Colonic mucosa (tissue), 4 donors: ENCODE results near the gene C1QTNF8. TPM values are rescaled to one million over a fixed set of nuclear protein-coding genes. Genes with fewer than 3 reads are reported as not detected.

Source experiments
- DNase-seq: peaks from one replicate; pipeline ENCODE4 v3.0.0-alpha.2; 2020
- H3K27ac ChIP-seq: fragments of 200-600 bp; one replicate; pipeline ENCODE4 v1.8.0; 2021
- H3K27me3 ChIP-seq: fragments of 200-600 bp; one replicate; pipeline ENCODE4 v1.8.0; 2021
- H3K36me3 ChIP-seq: fragments of 200-600 bp; one replicate; pipeline ENCODE4 v1.8.0; 2021
- H3K4me1 ChIP-seq: fragments of 200-600 bp; one replicate; pipeline ENCODE4 v1.8.0; 2021; ENCODE audit warnings: mild to moderate bottlenecking
- H3K4me3 ChIP-seq: fragments of 200-600 bp; one replicate; pipeline ENCODE4 v1.8.0; 2021
- H3K9ac ChIP-seq, 2 donors: one replicate each; pipeline ENCODE4 v1.7.0; 2013; ENCODE audit warnings: control low read depth in 2 of 2, low read depth in 2 of 2, low read length in 2 of 2
- H3K9me3 ChIP-seq: fragments of 200-600 bp; one replicate; pipeline ENCODE4 v1.8.0; 2021
- intact Hi-C: fragments of 100-400 bp; cut with DNase I; formaldehyde crosslinking; loops from one replicate; pipeline ENCODE4 v1.14.1; 2022
- total RNA-seq, 2 donors: library from RNA; stranded (reverse); fragmentation: NEBNext Ultra II Directional in 1 of 2; extraction: Animal tissue kit (Norgen Biotek cat#: 25700) in 1 of 2; gene quantifications; one replicate each; pipeline ENCODE4 v1.2.1, GENCODE V29; 2021
- TF ChIP-seq, protein P1 (sequence below): fragments of 200-600 bp; IDR thresholded peaks from one replicate; pipeline ENCODE4 v1.8.0; 2022; ENCODE audit warnings: antibody characterized with exemption, mild to moderate bottlenecking
- donor health status: healthy.
- donor health status: DM: no; HTN: no; CAD: no.
- donor health status: DM: no; HTN: no; CAD: no.

The C1QTNF8 gene
- total RNA-seq, 2 donors from 2014 or later, result not detected

GRCh38 chr16:1126586-1126985 lies 30.5 kb upstream of the C1QTNF8 start:
- intact Hi-C loops, result no loop called here
- TF ChIP-seq, protein P1, sequence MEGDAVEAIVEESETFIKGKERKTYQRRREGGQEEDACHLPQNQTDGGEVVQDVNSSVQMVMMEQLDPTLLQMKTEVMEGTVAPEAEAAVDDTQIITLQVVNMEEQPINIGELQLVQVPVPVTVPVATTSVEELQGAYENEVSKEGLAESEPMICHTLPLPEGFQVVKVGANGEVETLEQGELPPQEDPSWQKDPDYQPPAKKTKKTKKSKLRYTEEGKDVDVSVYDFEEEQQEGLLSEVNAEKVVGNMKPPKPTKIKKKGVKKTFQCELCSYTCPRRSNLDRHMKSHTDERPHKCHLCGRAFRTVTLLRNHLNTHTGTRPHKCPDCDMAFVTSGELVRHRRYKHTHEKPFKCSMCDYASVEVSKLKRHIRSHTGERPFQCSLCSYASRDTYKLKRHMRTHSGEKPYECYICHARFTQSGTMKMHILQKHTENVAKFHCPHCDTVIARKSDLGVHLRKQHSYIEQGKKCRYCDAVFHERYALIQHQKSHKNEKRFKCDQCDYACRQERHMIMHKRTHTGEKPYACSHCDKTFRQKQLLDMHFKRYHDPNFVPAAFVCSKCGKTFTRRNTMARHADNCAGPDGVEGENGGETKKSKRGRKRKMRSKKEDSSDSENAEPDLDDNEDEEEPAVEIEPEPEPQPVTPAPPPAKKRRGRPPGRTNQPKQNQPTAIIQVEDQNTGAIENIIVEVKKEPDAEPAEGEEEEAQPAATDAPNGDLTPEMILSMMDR, result no peak
- Histone ChIP-seq H3K4me3 (no peak overlapping the region), H3K9me3 (no peaks in the 10 kb centered on the region), H3K27ac (no peak overlapping the region), H3K9ac (no peak overlapping the region), H3K4me1 (no peaks in the 10 kb centered on the region), H3K36me3 (no peaks in the 10 kb centered on the region), H3K27me3 (no peaks in the 10 kb centered on the region)
- DNase-seq, result no peak

DNA sequence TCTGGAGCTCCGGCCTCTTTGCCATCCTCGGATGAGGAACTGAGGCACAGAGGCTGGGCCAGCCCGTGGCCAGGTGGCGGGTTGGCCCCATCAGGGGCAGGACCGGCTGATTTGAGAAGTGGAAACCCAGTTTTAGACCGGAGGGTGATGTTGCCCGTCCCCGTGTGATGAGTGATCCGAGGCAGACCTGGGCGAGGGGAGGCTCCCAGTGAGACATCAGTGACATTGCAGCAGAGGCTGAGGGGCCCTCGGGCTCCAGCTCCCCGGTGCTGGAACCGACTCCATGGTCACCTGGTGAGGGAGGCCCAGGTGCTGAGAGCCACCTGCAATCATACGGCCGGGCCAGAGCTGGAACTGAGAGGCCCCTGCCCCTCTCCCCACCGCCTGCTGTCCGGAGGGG lies 30.0 kb upstream of the C1QTNF8 start:
- Histone ChIP-seq H3K4me3 (no peak overlapping the region), H3K9ac (no peak overlapping the region), H3K36me3 (no peaks in the 10 kb centered on the region), H3K27ac (no peak overlapping the region), H3K4me1 (no peaks in the 10 kb centered on the region), H3K9me3 (no peaks in the 10 kb centered on the region), H3K27me3 (no peaks in the 10 kb centered on the region)
- DNase-seq, result no peak
- TF ChIP-seq, protein P1, result no peak
- intact Hi-C loops, result no loop called here

- no peak for DNase-seq
- H3K27ac ChIP-seq, result no peak overlapping the region
- no peak overlapping the region for H3K4me3 ChIP-seq
- no peaks in the 10 kb centered on the region for H3K27me3 ChIP-seq
- no peaks in the 10 kb centered on the region for H3K9me3 ChIP-seq
- intact Hi-C loops, result no loop called here
- TF ChIP-seq, protein P1, result no peak
- H3K36me3 ChIP-seq, result no peaks in the 10 kb centered on the region
- H3K4me1 ChIP-seq, result no peaks in the 10 kb centered on the region
- no peak overlapping the region for H3K9ac ChIP-seq
Observed at GRCh38 chr16:1125471-1125870, 29.4 kb upstream of the C1QTNF8 start.

DNA sequence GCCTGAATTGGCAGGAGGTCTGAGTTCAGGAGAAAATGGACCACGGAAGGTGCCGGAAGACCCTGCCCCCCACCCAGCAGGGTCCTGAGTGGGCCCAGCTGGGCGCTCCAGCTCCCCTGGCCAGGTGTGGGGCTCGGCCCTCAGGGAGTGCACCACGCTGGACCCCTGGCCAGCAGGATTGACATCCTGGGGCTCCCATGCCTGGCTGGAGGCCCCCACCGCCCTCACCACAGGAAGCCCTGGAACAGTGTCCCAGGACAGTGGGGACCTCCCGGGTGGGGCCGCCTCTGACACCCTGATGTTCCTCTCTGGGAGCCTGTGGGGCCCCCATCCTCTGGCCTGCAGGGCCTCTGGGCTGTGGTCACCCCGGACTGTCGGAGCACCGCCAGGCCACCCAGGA lies 28.8 kb upstream of the C1QTNF8 start:
- no peak overlapping the region for H3K9ac ChIP-seq
- TF ChIP-seq, protein P1, result no peak
- H3K9me3 ChIP-seq, result no peaks in the 10 kb centered on the region
- no peaks in the 10 kb centered on the region for H3K36me3 ChIP-seq
- H3K27me3 ChIP-seq, result no peaks in the 10 kb centered on the region
- H3K4me3 ChIP-seq, result no peak overlapping the region
- no peaks in the 10 kb centered on the region for H3K4me1 ChIP-seq
- H3K27ac ChIP-seq, result no peak overlapping the region
- intact Hi-C loops, result no loop called here
- DNase-seq, result no peak

DNA sequence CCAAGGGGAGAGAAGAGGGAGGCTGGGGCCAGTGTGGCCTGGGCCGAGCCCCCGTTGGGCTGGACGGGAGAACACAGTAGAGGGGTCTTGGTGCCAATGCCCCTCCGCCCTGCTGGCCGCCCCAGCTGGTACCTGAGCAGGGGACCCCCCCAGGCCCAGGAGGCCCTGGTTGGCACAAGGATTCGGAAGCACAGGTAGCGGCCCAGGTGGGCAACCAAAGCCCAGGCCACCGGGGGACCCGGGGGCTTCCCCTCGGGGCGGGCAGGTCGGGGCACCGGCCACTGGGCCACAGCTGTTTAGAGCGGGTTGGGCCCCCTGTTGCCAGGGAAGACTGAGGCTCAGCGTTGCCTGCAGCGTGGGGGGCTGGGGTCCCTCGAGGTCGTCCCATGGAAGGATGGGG lies 28.2 kb upstream of the C1QTNF8 start:
- Histone ChIP-seq H3K4me3 (no peak overlapping the region), H3K36me3 (no peaks in the 10 kb centered on the region), H3K27ac (no peak overlapping the region), H3K9ac (no peak overlapping the region), H3K9me3 (no peaks in the 10 kb centered on the region), H3K27me3 (no peaks in the 10 kb centered on the region), H3K4me1 (no peaks in the 10 kb centered on the region)
- DNase-seq, result no peak
- intact Hi-C loops, result no loop called here
- TF ChIP-seq, protein P1, result no peak
